ENCODE data around the gene TRERF1. TPM values are rescaled to one million over a fixed set of nuclear protein-coding genes. Genes with fewer than 3 reads are reported as not detected.
"Not testable (repeated sequence)": the region's sequence is repeated elsewhere in the genome, so short reads cannot be mapped to it uniquely, and the experiment has no call there.

TRERF1 gene
- total RNA-seq, 6 experiments from 2014 or later, result 0.29 to 1.2 (median 0.60) TPM

GRCh38 chr6:42195415-42195814 is 256.3 kb downstream of the TRERF1 start:
- H3K27me3 ChIP-seq, result no peaks in the 10 kb centered on the region
- no peak for TF ChIP-seq CTCF (IDR thresholded peaks at IDR 0.05)
- TF ChIP-seq POLR2A (IDR thresholded peaks at IDR 0.05), result no peak
- no peaks in the 10 kb centered on the region for H3K9me3 ChIP-seq
- intact Hi-C loops (cut with DNase I), result no loop called here
- DNase-seq (no peak), ATAC-seq (no peak)
- H3K4me3 ChIP-seq, result no peak overlapping the region
- H3K27ac ChIP-seq, result no peak overlapping the region
- no peaks in the 10 kb centered on the region for H3K36me3 ChIP-seq
- WGBS (ENCODE audit: insufficient coverage, low coverage, low lambda C conversion rate, missing lambda C conversion rate), result 90% methylated on average over 3 of the region's 4 CpGs
- H3K4me1 ChIP-seq, result no peaks in the 10 kb centered on the region

- 89% methylated on average over 3 of the region's 5 CpGs for WGBS (ENCODE audit: insufficient coverage, low coverage, low lambda C conversion rate, missing lambda C conversion rate)
- Histone ChIP-seq H3K27ac (no peak overlapping the region), H3K27me3 (no peaks in the 10 kb centered on the region), H3K9me3 (no peaks in the 10 kb centered on the region), H3K4me1 (no peaks in the 10 kb centered on the region), H3K4me3 (no peak overlapping the region), H3K36me3 (no peaks in the 10 kb centered on the region)
- intact Hi-C loops (cut with DNase I), result no loop called here
- TF ChIP-seq CTCF (IDR thresholded peaks at IDR 0.05), result no peak
- TF ChIP-seq POLR2A (IDR thresholded peaks at IDR 0.05), result no peak
- ATAC-seq (no peak), DNase-seq (no peak)
Observed at GRCh38 chr6:42194056-42194455, 257.7 kb downstream of the TRERF1 start.

GRCh38 chr6:42193491-42193894 is 258.2 kb downstream of the TRERF1 start:
- Histone ChIP-seq H3K36me3 (no peaks in the 10 kb centered on the region), H3K9me3 (no peaks in the 10 kb centered on the region), H3K4me3 (no peak overlapping the region), H3K27ac (no peak overlapping the region), H3K4me1 (no peaks in the 10 kb centered on the region), H3K27me3 (no peaks in the 10 kb centered on the region)
- ATAC-seq (no peak), DNase-seq (no peak)
- 57% methylated on average over 6 of the region's 8 CpGs for WGBS (ENCODE audit: insufficient coverage, low coverage, low lambda C conversion rate, missing lambda C conversion rate)
- TF ChIP-seq CTCF (IDR thresholded peaks at IDR 0.05) (no peak), POLR2A (IDR thresholded peaks at IDR 0.05) (no peak)
- intact Hi-C loops (cut with DNase I), result no loop called here

DNA sequence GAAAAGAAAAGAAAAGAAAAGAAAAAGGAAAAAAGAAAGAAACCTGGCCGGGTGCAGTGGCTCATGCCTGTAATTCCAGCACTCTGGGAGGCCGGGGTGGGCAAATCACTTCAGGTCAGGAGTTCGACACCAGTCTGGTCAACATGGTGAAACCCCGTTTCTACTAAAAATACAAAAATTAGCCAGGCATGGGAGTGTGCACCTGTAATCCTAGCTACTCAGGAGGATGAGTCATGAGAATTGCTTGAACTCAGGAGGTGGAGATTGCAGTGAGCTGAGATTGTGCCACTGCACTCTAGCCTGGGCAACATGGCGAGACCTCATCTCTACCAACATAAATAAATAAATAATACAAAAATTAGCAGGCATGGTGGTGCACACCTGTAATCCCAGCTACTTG is 259.3 kb downstream of the TRERF1 start:
- ATAC-seq; intact Hi-C loops (cut with DNase I); DNase-seq; H3K4me1 ChIP-seq; H3K4me3 ChIP-seq; H3K36me3 ChIP-seq; H3K9me3 ChIP-seq; H3K27ac ChIP-seq; H3K27me3 ChIP-seq: not testable (repeated sequence)
- 77% methylated on average over 4 of the region's 5 CpGs for WGBS (ENCODE audit: insufficient coverage, low coverage, low lambda C conversion rate, missing lambda C conversion rate)

DNA sequence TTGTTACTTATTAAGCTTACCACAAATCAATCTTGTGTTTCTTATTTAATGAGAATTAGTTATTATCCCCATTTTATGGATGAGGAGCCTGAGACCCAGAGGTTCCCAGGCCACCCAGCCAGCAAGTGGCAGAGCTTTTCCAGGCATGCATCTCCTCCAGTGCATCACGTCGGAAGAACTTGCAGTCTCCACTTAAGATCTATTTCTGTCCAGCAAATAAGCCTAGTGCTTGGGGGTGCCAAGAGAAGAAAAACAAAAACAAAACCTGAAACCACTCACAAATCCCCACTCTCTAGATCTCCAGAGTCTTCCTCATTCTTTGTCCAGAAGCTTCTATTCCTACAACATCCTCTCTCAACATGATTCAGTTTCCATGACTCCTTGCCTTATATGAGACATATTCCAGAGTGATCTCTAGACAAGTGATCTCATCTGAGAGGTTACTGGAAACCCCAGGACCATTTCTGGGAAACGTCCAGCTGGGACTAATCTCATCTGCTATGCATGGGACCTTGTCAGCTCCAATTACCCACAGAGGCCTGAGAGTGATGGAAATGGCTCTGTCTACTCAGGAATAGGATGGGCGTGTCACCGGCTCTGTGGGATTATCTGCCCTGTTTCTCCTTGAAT is 261.1 kb downstream of the TRERF1 start:
- Histone ChIP-seq H3K4me1 (no peaks in the 10 kb centered on the region), H3K27me3 (no peaks in the 10 kb centered on the region), H3K27ac (no peak overlapping the region), H3K9me3 (no peaks in the 10 kb centered on the region), H3K4me3 (no peak overlapping the region), H3K36me3 (no peaks in the 10 kb centered on the region)
- ATAC-seq (peak in 1 of 4 donors; percentile 20), DNase-seq (no peak)
- no peak for TF ChIP-seq POLR2A (IDR thresholded peaks at IDR 0.05)
- intact Hi-C loops (cut with DNase I), result no loop called here
- WGBS (ENCODE audit: insufficient coverage, low coverage, low lambda C conversion rate, missing lambda C conversion rate), result 81% methylated on average over 5 of the region's 5 CpGs
